GM18867 (cell line): Measurements from ENCODE around the gene ASAP2.

Source experiments
- ATAC-seq: cut with Tn5 transposase; IDR thresholded peaks from one replicate; pipeline ENCODE4 v1.9.1; 2021; ENCODE audit warnings: mild to moderate bottlenecking, moderate library complexity; ENCODE audit not compliant: unreplicated experiment

ASAP2 gene

GRCh38 chr2:9230051-9230802 lies 23.6 kb downstream of the ASAP2 start:
- no peak for ATAC-seq

- ATAC-seq: no peak
Measured at GRCh38 chr2:9230881-9231280, 24.3 kb downstream of the ASAP2 start.

- no peak for ATAC-seq
Measured at GRCh38 chr2:9231291-9232165, 24.9 kb downstream of the ASAP2 start.

GRCh38 chr2:9232166-9232479 lies 25.5 kb downstream of the ASAP2 start:
- no peak for ATAC-seq

GRCh38 chr2:9232886-9233285 lies 26.3 kb downstream of the ASAP2 start:
- no peak for ATAC-seq

DNA sequence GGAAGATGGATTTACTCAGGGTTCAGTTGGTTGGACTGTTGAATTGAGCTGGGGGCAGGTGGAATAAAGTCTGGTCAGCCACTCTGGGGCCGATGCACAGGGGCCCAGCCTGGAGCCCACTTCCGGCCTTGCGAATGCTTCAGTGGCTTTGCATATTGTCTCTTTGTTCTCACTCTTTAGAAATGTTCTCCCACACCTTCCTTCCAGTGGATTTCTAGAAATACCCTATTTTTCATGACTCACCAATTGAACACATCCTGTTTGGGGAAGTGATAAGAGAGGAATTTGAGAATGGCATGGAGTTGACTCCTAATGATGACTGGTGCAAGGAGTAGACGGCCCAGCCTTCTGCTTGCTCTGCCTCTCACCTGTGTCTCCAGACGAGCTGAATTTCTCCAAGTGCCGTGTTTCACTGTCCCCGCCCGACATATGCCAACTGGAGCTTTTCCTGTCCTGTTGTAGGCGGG lies 28.1 kb downstream of the ASAP2 start:
- ATAC-seq: no peak

- ATAC-seq: no peak
Measured at GRCh38 chr2:9235147-9236044, 28.8 kb downstream of the ASAP2 start.

- no peak for ATAC-seq
Measured at GRCh38 chr2:9236045-9236344, 29.4 kb downstream of the ASAP2 start.

DNA sequence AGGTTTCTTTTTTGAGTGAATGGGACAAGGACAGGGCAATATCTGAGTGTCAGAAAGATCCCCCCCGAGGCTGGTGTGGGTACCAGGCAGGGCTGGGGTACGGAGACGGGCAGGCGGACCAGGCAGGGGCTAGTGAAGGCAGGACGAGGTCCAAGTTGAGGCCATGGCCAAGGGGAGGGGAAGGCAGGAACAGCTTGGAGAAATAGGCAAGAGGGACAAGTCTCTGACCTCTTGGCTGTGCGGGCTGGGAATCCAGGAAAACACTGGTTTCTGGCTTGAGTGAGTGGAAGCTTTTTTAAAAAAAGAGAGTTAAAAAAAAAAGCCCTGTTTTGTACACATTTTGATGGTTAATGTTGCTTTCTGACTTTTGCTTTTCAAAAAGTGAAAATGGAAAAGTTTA lies 30.3 kb downstream of the ASAP2 start:
- ATAC-seq: no peak

- no peak for ATAC-seq
Measured at GRCh38 chr2:9237831-9238230, 31.2 kb downstream of the ASAP2 start.

DNA sequence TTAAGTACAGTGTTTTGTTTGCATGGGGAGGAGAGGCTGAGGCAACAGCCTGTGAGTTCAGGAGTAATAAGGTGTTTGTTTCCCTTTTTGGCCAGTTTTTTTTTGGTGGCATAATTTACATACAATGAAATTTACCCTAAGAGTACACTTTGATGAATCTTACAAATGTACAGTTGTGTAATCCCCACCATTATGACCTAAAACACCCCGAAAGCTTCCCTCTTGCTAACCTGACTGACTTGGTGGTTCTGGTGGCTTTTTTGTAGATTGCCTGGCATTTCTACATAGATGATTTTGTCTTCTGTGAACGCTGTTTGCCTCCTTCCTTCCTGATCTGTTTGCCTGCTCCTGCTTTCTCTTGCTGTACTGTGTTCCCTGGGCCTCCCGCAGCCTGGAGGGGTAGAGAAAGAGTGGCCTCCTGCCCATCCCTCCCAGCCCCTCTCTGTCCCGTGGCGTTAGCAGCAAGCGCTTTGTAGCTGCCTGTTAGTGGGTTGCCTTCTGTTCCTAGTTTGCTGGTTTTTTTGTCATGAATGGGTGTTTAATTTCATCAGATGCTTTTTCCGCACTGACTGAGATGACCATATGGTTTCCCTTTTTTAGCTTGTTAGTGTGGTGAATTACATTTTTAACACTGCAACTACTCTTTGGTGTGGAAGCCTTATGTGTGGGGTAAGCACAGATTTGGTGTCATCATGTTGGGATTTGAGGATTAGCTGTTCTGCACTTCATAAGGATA lies 32.1 kb downstream of the ASAP2 start:
- ATAC-seq: no peak

- ATAC-seq: no peak
Measured at GRCh38 chr2:9239616-9240015, 33.0 kb downstream of the ASAP2 start.

GRCh38 chr2:9240745-9241144 lies 34.1 kb downstream of the ASAP2 start:
- ATAC-seq: no peak

DNA sequence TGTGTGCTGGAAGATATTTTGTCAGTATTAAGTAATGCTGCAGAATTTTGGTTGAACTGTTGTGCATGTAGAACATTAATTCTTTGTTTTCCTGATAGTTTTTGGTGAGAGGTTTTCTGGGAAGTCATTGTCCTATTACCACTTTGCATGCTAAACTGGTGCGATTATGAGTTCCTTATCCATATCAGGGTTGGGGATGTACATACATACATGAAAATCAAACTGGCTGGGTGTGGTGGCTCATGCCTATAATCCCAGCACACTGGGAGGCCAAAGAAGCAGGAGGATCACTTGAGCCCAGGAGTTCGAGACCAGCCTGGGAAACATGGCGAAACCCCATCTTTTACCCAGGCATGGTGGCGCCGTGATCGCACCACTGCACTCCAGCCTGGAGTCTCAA lies 34.6 kb downstream of the ASAP2 start:
- no peak for ATAC-seq

DNA sequence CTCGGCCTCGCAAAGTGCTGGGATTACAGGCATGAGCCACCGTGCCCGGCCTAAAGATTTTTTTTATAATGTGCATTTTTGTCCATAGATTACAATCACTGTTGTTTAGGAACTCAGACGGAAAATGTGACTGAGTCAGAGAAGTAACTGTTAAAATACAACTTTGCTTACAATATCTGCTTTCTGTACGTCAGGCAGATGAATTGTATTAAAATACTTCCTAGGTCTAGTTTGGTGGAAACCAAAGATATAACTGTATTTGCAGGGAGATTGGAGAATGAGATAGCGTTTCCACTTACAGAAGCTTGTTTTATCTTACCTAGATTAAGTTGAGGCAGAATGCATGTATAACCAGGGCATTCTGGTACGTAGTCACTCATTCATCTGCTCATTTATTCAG lies 36.7 kb downstream of the ASAP2 start:
- no peak for ATAC-seq

DNA sequence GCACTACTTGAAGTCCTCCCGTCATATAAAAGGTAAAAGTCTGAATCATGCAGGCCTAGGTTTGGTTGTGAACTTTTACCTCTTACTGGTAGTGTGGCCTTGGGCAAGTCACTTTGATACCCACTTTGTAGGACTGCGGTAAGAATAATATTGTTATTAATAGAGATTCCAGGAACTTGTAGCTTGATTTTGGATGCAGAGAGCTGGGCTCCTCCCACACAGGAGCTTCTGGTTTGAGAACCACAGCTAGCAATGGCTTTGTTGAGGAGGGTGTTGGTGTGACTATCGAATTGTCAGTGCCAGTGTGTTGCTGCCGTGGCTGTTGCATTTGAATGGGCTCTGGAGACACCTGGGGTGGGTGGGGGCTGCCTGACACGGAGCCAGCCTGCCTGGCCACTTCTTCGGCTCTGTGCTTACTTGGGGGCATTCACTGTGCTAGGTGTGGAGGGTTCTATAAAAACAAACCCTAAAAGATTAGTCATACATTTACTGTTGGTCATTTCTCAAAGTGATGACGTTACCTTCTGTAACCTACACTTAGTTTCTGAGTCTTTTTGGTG lies 38.5 kb downstream of the ASAP2 start:
- no peak for ATAC-seq

GRCh38 chr2:9247177-9247576 lies 40.6 kb downstream of the ASAP2 start:
- no peak for ATAC-seq

- ATAC-seq: no peak
Measured at GRCh38 chr2:9247786-9248185, 41.2 kb downstream of the ASAP2 start.

DNA sequence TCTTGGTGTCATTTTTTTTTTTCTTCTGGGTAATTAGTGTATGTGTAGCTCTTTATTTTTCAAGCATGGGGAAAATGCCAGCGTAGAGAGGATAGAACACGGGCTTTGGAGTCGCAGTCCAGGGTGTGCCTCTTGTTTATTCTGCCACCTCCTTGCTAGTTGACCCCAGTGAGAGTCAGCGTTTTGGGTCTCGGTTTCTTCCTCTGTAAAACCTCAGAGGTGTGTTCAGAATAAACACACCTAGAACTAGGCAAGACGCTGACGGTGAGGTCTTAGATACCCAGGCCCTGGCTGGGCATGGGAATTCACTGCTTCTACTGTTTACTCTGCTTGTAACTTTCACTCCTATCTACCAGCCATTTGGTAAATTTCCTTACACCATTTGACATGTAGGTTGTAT lies 41.8 kb downstream of the ASAP2 start:
- no peak for ATAC-seq

DNA sequence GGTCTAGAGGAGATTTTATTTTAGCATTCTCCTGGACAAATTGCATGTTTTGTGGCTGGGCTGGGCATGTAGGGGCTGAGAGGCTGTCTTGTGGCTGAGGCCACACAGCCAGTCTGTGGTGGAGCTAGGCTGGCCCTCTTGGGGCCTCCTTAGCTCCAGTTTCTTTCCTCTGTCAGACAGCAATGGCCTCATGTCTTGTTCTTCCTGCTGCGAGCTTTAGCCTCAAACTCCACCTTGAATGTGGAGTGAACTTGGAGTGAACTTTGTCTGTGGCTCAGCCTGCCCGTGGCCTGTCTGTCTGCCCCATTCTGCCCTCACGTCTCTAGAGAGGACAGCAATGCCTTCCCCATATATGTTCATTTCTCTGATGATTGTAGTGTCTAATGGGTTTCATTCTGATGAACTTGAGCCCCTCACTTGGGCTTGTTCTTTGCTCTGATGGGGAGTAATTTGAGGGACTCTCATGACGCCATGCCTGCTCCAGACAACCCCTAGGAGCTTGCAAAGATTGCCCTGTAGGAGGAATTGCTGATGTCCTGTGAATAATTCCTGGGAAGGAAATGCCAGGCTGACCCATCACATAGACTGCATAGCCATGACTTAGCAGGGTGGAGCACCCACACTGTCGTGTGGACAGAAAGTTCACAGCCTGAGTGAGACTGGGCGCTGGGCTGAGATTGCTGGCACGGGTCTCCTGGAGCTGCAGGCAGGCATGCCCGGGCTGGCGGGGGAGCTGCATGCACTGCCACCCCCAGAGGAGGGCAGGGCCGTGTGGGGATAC lies 42.6 kb downstream of the ASAP2 start:
- ATAC-seq: no peak
